ENCODE data around the gene DHRS12. TPM values are rescaled to one million over a fixed set of nuclear protein-coding genes. Genes with fewer than 3 reads are reported as not detected.

DHRS12 gene
- total and polyA plus RNA-seq, 7 experiments from 2014 or later: 6.7 to 27.1 (median 21.1) TPM

- H3K36me3 Mint-ChIP-seq: no peaks in the 10 kb centered on the region
- Histone ChIP-seq H3K9me3 (ENCODE audit: control insufficient read depth in 2 of 3, low read length in 3 of 3) (no peaks in the 10 kb centered on the region), H3K4me1 (ENCODE audit: control insufficient read depth in 2 of 2, insufficient read depth in 2 of 2, low read length in 2 of 2) (peaks cover 0 to 6% of the 10 kb centered on the region in 2 donors), H3K36me3 (ENCODE audit: control insufficient read depth in 2 of 3, insufficient read depth in 3 of 3, low read length in 3 of 3) (no peaks in the 10 kb centered on the region), H3K27me3 (ENCODE audit: control insufficient read depth in 2 of 2, insufficient read depth in 2 of 2, low read length in 2 of 2) (no peaks in the 10 kb centered on the region), H3K27ac (ENCODE audit: low read depth, low read length) (no peak within 1 kb of the TSS), H3K4me3 (ENCODE audit: low read length) (no peak within 1 kb of the TSS)
- H3K27me3 Mint-ChIP-seq: peaks cover 0 to 24% (median 11%) of the 10 kb centered on the region in 5 donors
- peak; percentile 88 for ATAC-seq
- H3K4me1 Mint-ChIP-seq: peaks cover 0 to 12% (median 7%) of the 10 kb centered on the region in 7 donors
- peak in 8 of 9 donors; percentile 26 to 69 (median 42) for DNase-seq
- ChIA-PET POLR2A (interaction anchor here (1.1 kb wide), 1 partner anchor 26 kb away, joined by 3 read pairs; no protein-coding TSS in a partner anchor), CTCF (interaction anchor here (0.6 to 3.3 kb wide), 3 partner anchors 29 to 283 kb away, joined by 3 to 15 read pairs (median 3); no protein-coding TSS in a partner anchor)
- H3K27ac Mint-ChIP-seq: no peak within 1 kb of the TSS
- intact Hi-C loops (cut with micrococcal nuclease): loop anchor here (1.0 to 2.0 kb wide), 3 partner anchors 18 to 356 kb away; no protein-coding TSS in a partner anchor
- H3K9me3 Mint-ChIP-seq: no peaks in the 10 kb centered on the region
- H3K4me3 Mint-ChIP-seq: peak within 1 kb of the TSS in 8 of 10 donors; percentile 19 to 75 (median 58)
Observed at GRCh38 chr13:51844862-51845573, 41.1 kb upstream of the DHRS12 start, which contains the start of gene TMEM272. Gene TMEM272 (minus strand): TSS chr13:51845177. CDS start chr13:51838530, 6,647 bp downstream.

GRCh38 chr13:51843529-51843928 lies 39.6 kb upstream of the DHRS12 start:
- ATAC-seq (no peak), DNase-seq (no peak)
- ChIA-PET CTCF (interaction anchor here (0.7 to 3.3 kb wide), 3 partner anchors 28 to 353 kb away, joined by 3 to 15 read pairs (median 3); partner anchors contain the start of gene NEK5), POLR2A (no interaction called here)
- no peaks in the 10 kb centered on the region for H3K9me3 ChIP-seq (ENCODE audit: control insufficient read depth in 2 of 3, low read length in 3 of 3)
- Mint-ChIP-seq H3K9me3 (no peaks in the 10 kb centered on the region), H3K4me1 (peaks cover 0 to 10% (median 7%) of the 10 kb centered on the region in 7 donors), H3K27ac (peak overlapping the region in 1 of 9 donors; percentile 27), H3K4me3 (no peak overlapping the region), H3K27me3 (peaks cover 0 to 24% (median 11%) of the 10 kb centered on the region in 5 donors), H3K36me3 (no peaks in the 10 kb centered on the region)
- H3K27me3 ChIP-seq (ENCODE audit: control insufficient read depth in 2 of 2, insufficient read depth in 2 of 2, low read length in 2 of 2): no peaks in the 10 kb centered on the region
- H3K27ac ChIP-seq (ENCODE audit: low read depth, low read length): no peak overlapping the region
- peaks cover 0 to 6% of the 10 kb centered on the region in 2 donors for H3K4me1 ChIP-seq (ENCODE audit: control insufficient read depth in 2 of 2, insufficient read depth in 2 of 2, low read length in 2 of 2)
- no peak overlapping the region for H3K4me3 ChIP-seq (ENCODE audit: low read length)
- no peaks in the 10 kb centered on the region for H3K36me3 ChIP-seq (ENCODE audit: control insufficient read depth in 2 of 3, insufficient read depth in 3 of 3, low read length in 3 of 3)
- intact Hi-C loops (cut with micrococcal nuclease): no loop called here

- Histone ChIP-seq H3K4me3 (ENCODE audit: low read length) (no peak overlapping the region), H3K36me3 (ENCODE audit: control insufficient read depth in 2 of 3, insufficient read depth in 3 of 3, low read length in 3 of 3) (no peaks in the 10 kb centered on the region), H3K9me3 (ENCODE audit: control insufficient read depth in 2 of 3, low read length in 3 of 3) (no peaks in the 10 kb centered on the region), H3K4me1 (ENCODE audit: control insufficient read depth in 2 of 2, insufficient read depth in 2 of 2, low read length in 2 of 2) (peaks cover 0 to 6% of the 10 kb centered on the region in 2 donors), H3K27ac (ENCODE audit: low read depth, low read length) (no peak overlapping the region), H3K27me3 (ENCODE audit: control insufficient read depth in 2 of 2, insufficient read depth in 2 of 2, low read length in 2 of 2) (no peaks in the 10 kb centered on the region)
- CTCF ChIA-PET: interaction anchor here (0.6 to 1.8 kb wide), 5 partner anchors 12 to 407 kb away, joined by 3 to 7 read pairs (median 3); no protein-coding TSS in a partner anchor
- H3K9me3 Mint-ChIP-seq: no peaks in the 10 kb centered on the region
- peaks cover 2 to 18% (median 10%) of the 10 kb centered on the region in 7 donors for H3K4me1 Mint-ChIP-seq
- intact Hi-C loops (cut with micrococcal nuclease): no loop called here
- no peak overlapping the region for H3K27ac Mint-ChIP-seq
- H3K4me3 Mint-ChIP-seq: no peak overlapping the region
- DNase-seq (no peak), ATAC-seq (no peak)
- no peaks in the 10 kb centered on the region for H3K36me3 Mint-ChIP-seq
- POLR2A ChIA-PET: interaction anchor here (0.6 to 1.4 kb wide), 4 partner anchors 16 to 1895 kb away, joined by 3 to 4 read pairs (median 4); no protein-coding TSS in a partner anchor
- H3K27me3 Mint-ChIP-seq: peaks cover 0 to 24% (median 11%) of the 10 kb centered on the region in 5 donors
Observed at GRCh38 chr13:51841732-51842131, 37.8 kb upstream of the DHRS12 start.

GRCh38 chr13:51840917-51841316 lies 37.0 kb upstream of the DHRS12 start:
- POLR2A ChIA-PET: no interaction called here
- CTCF ChIA-PET: interaction anchor here (0.6 to 1.3 kb wide), 3 partner anchors 11 to 405 kb away, joined by 3 read pairs; no protein-coding TSS in a partner anchor
- H3K27ac Mint-ChIP-seq: no peak overlapping the region

GRCh38 chr13:51839711-51840540 lies 36.0 kb upstream of the DHRS12 start:
- H3K4me3 Mint-ChIP-seq: no peak overlapping the region
- peaks cover 0 to 2% of the 10 kb centered on the region in 2 donors for H3K4me1 ChIP-seq (ENCODE audit: control insufficient read depth in 2 of 2, insufficient read depth in 2 of 2, low read length in 2 of 2)
- H3K9me3 Mint-ChIP-seq: no peaks in the 10 kb centered on the region
- intact Hi-C loops (cut with micrococcal nuclease): no loop called here
- H3K27ac ChIP-seq (ENCODE audit: low read depth, low read length): no peak overlapping the region
- no peaks in the 10 kb centered on the region for H3K9me3 ChIP-seq (ENCODE audit: control insufficient read depth in 2 of 3, low read length in 3 of 3)
- H3K27me3 ChIP-seq (ENCODE audit: control insufficient read depth in 2 of 2, insufficient read depth in 2 of 2, low read length in 2 of 2): no peaks in the 10 kb centered on the region
- H3K36me3 ChIP-seq (ENCODE audit: control insufficient read depth in 2 of 3, insufficient read depth in 3 of 3, low read length in 3 of 3): no peaks in the 10 kb centered on the region
- H3K4me3 ChIP-seq (ENCODE audit: low read length): no peak overlapping the region
- CTCF ChIA-PET: no interaction called here
- POLR2A ChIA-PET: interaction anchor here (0.6 kb wide), 1 partner anchor 111 kb away, joined by 3 read pairs; no protein-coding TSS in a partner anchor
- H3K4me1 Mint-ChIP-seq: peaks cover 1 to 17% (median 8%) of the 10 kb centered on the region in 7 donors
- H3K27ac Mint-ChIP-seq: no peak overlapping the region
- H3K36me3 Mint-ChIP-seq: no peaks in the 10 kb centered on the region
- peaks cover 0 to 24% (median 8%) of the 10 kb centered on the region in 5 donors for H3K27me3 Mint-ChIP-seq
- DNase-seq: no peak
- ATAC-seq: no peak

More at GRCh38 chr13:51840917-51841316, 37.0 kb upstream of the DHRS12 start:
- H3K9me3 Mint-ChIP-seq: no peaks in the 10 kb centered on the region
- no peaks in the 10 kb centered on the region for H3K36me3 Mint-ChIP-seq
- no peaks in the 10 kb centered on the region for H3K9me3 ChIP-seq (ENCODE audit: control insufficient read depth in 2 of 3, low read length in 3 of 3)
- DNase-seq: no peak
- H3K4me3 ChIP-seq (ENCODE audit: low read length): no peak overlapping the region
- H3K4me1 Mint-ChIP-seq: peaks cover 5 to 23% (median 11%) of the 10 kb centered on the region in 7 donors
- H3K27me3 ChIP-seq (ENCODE audit: control insufficient read depth in 2 of 2, insufficient read depth in 2 of 2, low read length in 2 of 2): no peaks in the 10 kb centered on the region
- H3K4me1 ChIP-seq (ENCODE audit: control insufficient read depth in 2 of 2, insufficient read depth in 2 of 2, low read length in 2 of 2): peaks cover 0 to 6% of the 10 kb centered on the region in 2 donors
- intact Hi-C loops (cut with micrococcal nuclease): no loop called here
- H3K27me3 Mint-ChIP-seq: peaks cover 0 to 24% (median 11%) of the 10 kb centered on the region in 5 donors
- no peak overlapping the region for H3K4me3 Mint-ChIP-seq
- no peak for ATAC-seq
- no peak overlapping the region for H3K27ac ChIP-seq (ENCODE audit: low read depth, low read length)
- H3K36me3 ChIP-seq (ENCODE audit: control insufficient read depth in 2 of 3, insufficient read depth in 3 of 3, low read length in 3 of 3): no peaks in the 10 kb centered on the region

DNA sequence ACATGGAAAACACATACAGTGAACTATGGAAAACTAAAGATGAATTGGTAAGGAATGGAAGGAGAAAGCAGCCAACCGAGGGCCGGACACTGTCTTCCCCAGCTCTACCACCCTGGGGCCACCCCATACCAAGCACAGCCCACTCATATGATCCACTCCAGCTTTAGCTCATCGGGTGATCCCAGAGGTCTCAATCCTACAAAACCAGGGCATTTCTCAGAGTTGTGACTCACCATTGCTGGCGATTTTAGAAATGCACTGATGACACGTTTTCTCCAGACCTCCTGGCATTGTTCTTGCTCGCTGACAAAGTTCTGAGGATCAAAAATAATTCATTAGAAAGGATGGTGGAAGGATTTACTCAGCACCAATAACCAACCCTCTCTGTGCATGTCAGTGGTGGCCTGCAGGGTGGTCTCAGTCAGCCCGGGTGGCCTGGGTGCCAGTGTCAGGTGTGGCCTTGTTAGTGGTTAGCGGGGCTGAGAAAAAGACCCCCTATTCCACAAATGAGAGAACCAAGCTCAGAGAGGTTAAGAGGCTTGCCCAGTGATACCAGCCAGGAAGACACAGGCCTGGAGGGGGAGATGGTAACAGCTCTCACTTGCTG lies 34.4 kb upstream of the DHRS12 start:
- peaks cover 0 to 13% (median 5%) of the 10 kb centered on the region in 7 donors for H3K4me1 Mint-ChIP-seq
- H3K36me3 ChIP-seq (ENCODE audit: control insufficient read depth in 2 of 3, insufficient read depth in 3 of 3, low read length in 3 of 3): no peaks in the 10 kb centered on the region
- ChIA-PET POLR2A (interaction anchor here (0.6 to 1.6 kb wide), 3 partner anchors 9 to 176 kb away, joined by 3 to 8 read pairs (median 3); no protein-coding TSS in a partner anchor), CTCF (interaction anchor here (0.7 to 1.8 kb wide), 2 partner anchors 24 to 150 kb away, joined by 3 to 8 read pairs; no protein-coding TSS in a partner anchor)
- no peak for ATAC-seq
- H3K27me3 ChIP-seq (ENCODE audit: control insufficient read depth in 2 of 2, insufficient read depth in 2 of 2, low read length in 2 of 2): no peaks in the 10 kb centered on the region
- intact Hi-C loops (cut with micrococcal nuclease): no loop called here
- no peak overlapping the region for H3K4me3 Mint-ChIP-seq
- no peaks in the 10 kb centered on the region for H3K9me3 Mint-ChIP-seq
- no peak for DNase-seq
- H3K36me3 Mint-ChIP-seq: no peaks in the 10 kb centered on the region
- peaks cover 0 to 13% (median 0%) of the 10 kb centered on the region in 5 donors for H3K27me3 Mint-ChIP-seq
- no peak overlapping the region for H3K27ac Mint-ChIP-seq
- H3K27ac ChIP-seq (ENCODE audit: low read depth, low read length): no peak overlapping the region
- H3K4me1 ChIP-seq (ENCODE audit: control insufficient read depth in 2 of 2, insufficient read depth in 2 of 2, low read length in 2 of 2): no peaks in the 10 kb centered on the region
- H3K9me3 ChIP-seq (ENCODE audit: control insufficient read depth in 2 of 3, low read length in 3 of 3): no peaks in the 10 kb centered on the region
- no peak overlapping the region for H3K4me3 ChIP-seq (ENCODE audit: low read length)
